A549 (cell line): Measurements from ENCODE around the gene RASA3. TPM values are rescaled to one million over a fixed set of nuclear protein-coding genes. Genes with fewer than 3 reads are reported as not detected.

Source experiments
- ATAC-seq, 2 experiments: fragments of 200-7000 bp in 1 of 2; fragments of >200 bp in 1 of 2; cut with Nextera tagmentation in 1 of 2; cut with Tn5 transposase in 1 of 2; 3 replicates each; pipeline versions ENCODE4 v1.8.0 to v1.9.1; 2018 to 2020; ENCODE audit warnings: mild to moderate bottlenecking in 1 of 2, moderate library complexity in 1 of 2
- CTCF ChIA-PET: fragments of 300-600 bp; sonication (Branson Sonifier 250); formaldehyde crosslinking; extraction: SDS; loops from one replicate; lab custom pipeline; 2021; ENCODE audit warnings: antibody characterized with exemption, inconsistent platforms; lab: Yijun Ruan, JAX
- POLR2A ChIA-PET: fragments of 350-600 bp; formaldehyde crosslinking; extraction: SDS; loops from one replicate; lab custom pipeline; 2021; ENCODE audit warnings: antibody characterized with exemption, inconsistent platforms; lab: Yijun Ruan, JAX
- DNase-seq, 2 experiments: peaks; one replicate each; pipeline versions ENCODE4 v3.0.0 to v3.0.0-alpha.2; 2011 to 2016; ENCODE audit warnings: low read depth in 1 of 2, low spot score in 1 of 2
- FAIRE-seq: peaks from 2 replicates; lab custom pipeline; 2011; peaks lifted over from hg19 to GRCh38; lab: Jason Lieb, UNC
- H3K27ac ChIP-seq, 2 experiments: fragments of >200 bp; sonication (Bioruptor Twin); formaldehyde crosslinking; 3 replicates each; pipeline ENCODE4 v1.5.1; 2016 to 2017
- H3K4me1 ChIP-seq: fragments of >200 bp; sonication (Bioruptor Twin); formaldehyde crosslinking; 3 replicates; pipeline ENCODE4 v1.6.1; 2016
- H3K4me2 ChIP-seq: fragments of >200 bp; sonication (Bioruptor Twin); formaldehyde crosslinking; 3 replicates; pipeline ENCODE4 v1.6.1; 2016
- H3K4me3 ChIP-seq: fragments of >200 bp; sonication (Bioruptor Twin); formaldehyde crosslinking; 3 replicates; pipeline ENCODE4 v1.5.1; 2016
- H3K9me3 ChIP-seq: fragments of >200 bp; sonication (Bioruptor Twin); formaldehyde crosslinking; 3 replicates; pipeline ENCODE4 v1.6.1; 2016
- CBX8 ChIP-seq: fragments of 200-600 bp; sonication (generic); IDR thresholded peaks from 2 replicates; pipeline ENCODE4 v1.6.1; 2016
- CHD2 ChIP-seq: fragments of 150-350 bp; IDR thresholded peaks from 2 replicates; pipeline ENCODE4 v1.6.1; 2014; ENCODE audit warnings: low read length; ENCODE audit not compliant: partially characterized antibody
- CHD4 ChIP-seq: fragments of 200-600 bp; sonication (generic); IDR thresholded peaks from 2 replicates; pipeline ENCODE4 v1.6.1; 2016; ENCODE audit warnings: antibody characterized with exemption, mild to moderate bottlenecking, borderline replicate concordance
- CTCF ChIP-seq: fragments of >200 bp; sonication (Bioruptor Twin); formaldehyde crosslinking; IDR thresholded peaks from 3 replicates; pipeline ENCODE4 v1.5.1; 2016
- FOSL2 ChIP-seq, 2 experiments: fragments of 450-650 bp in 1 of 2; fragments of >200 bp in 1 of 2; sonication (Bioruptor Twin) in 1 of 2; formaldehyde crosslinking; IDR thresholded peaks; 2 replicates each; pipeline versions ENCODE4 v1.5.0 to v1.6.1; 2016 to 2020; ENCODE audit warnings: mild to moderate bottlenecking in 1 of 2, moderate library complexity in 1 of 2
- FOXS1 ChIP-seq: fragments of 250-450 bp; sonication (Bioruptor Pico); IDR thresholded peaks from 2 replicates; pipeline ENCODE4 v1.5.0; 2020; ENCODE audit warnings: mild to moderate bottlenecking, moderate library complexity
- HEYL ChIP-seq: fragments of 250-450 bp; sonication (Bioruptor Pico); IDR thresholded peaks from 2 replicates; pipeline ENCODE4 v1.8.0; 2021; ENCODE audit warnings: mild to moderate bottlenecking, moderate library complexity
- JUNB ChIP-seq: fragments of >200 bp; sonication (Bioruptor Twin); formaldehyde crosslinking; IDR thresholded peaks from 2 replicates; pipeline ENCODE4 v1.6.1; 2016
- MAFK ChIP-seq: fragments of 450-650 bp; IDR thresholded peaks from 2 replicates; pipeline ENCODE4 v1.6.1; 2014; ENCODE audit not compliant: partially characterized antibody
- MAX ChIP-seq: IDR thresholded peaks from 2 replicates; pipeline ENCODE4 v1.6.1; 2012
- NFE2L2 ChIP-seq: fragments of 150-350 bp; conservative IDR thresholded peaks from 2 replicates; pipeline ENCODE4 v1.6.1; 2014; ENCODE audit warnings: low read length
- NPAS2 ChIP-seq: fragments of 250-450 bp; sonication (Bioruptor Pico); IDR thresholded peaks from 2 replicates; pipeline ENCODE4 v1.8.0; 2022; ENCODE audit warnings: mild to moderate bottlenecking, moderate library complexity, borderline replicate concordance
- NR3C1 ChIP-seq: fragments of >200 bp; sonication (Bioruptor Twin); formaldehyde crosslinking; IDR thresholded peaks from 3 replicates; pipeline ENCODE4 v1.6.1; 2017
- POLR2A ChIP-seq: IDR thresholded peaks from 2 replicates; pipeline ENCODE4 v1.6.1; 2012; ENCODE audit warnings: mild to moderate bottlenecking, low read length
- RAD21 ChIP-seq, 2 experiments: fragments of >200 bp in 1 of 2; sonication (Bioruptor Twin) in 1 of 2; formaldehyde crosslinking in 1 of 2; IDR thresholded peaks in 1 of 2; conservative IDR thresholded peaks in 1 of 2; 2 replicates in 1 of 2; 3 replicates in 1 of 2; pipeline ENCODE4 v1.6.1; 2012 to 2018; ENCODE audit warnings: inconsistent platforms in 1 of 2
- RFX5 ChIP-seq: fragments of 450-650 bp; IDR thresholded peaks from 2 replicates; pipeline ENCODE4 v1.7.1; 2014; ENCODE audit warnings: antibody characterized with exemption, mild to moderate bottlenecking, moderate library complexity
- SMC3 ChIP-seq: fragments of >200 bp; sonication (Bioruptor Twin); formaldehyde crosslinking; IDR thresholded peaks from 3 replicates; pipeline ENCODE4 v1.6.1; 2018; ENCODE audit warnings: inconsistent platforms
- SREBF2 ChIP-seq: fragments of 450-650 bp; IDR thresholded peaks from 2 replicates; pipeline ENCODE4 v1.6.1; 2014; ENCODE audit warnings: mild to moderate bottlenecking, moderate library complexity
- USF2 ChIP-seq: fragments of 450-650 bp; IDR thresholded peaks from 2 replicates; pipeline ENCODE4 v1.6.1; 2014; ENCODE audit warnings: antibody characterized with exemption
- WGBS: methylation state at CpG from one replicate; pipeline ENCODE4 v1.1.6; 2017; ENCODE audit errors: missing lambda C conversion rate; 5-methylcytosine and 5-hydroxymethylcytosine counted together
- polyA plus RNA-seq, 4 experiments: library from polyadenylated mRNA; depleted of rRNA in 3 of 4; stranded (reverse); fragments of >200 nt; fragmentation: RNase III in 1 of 4; extraction: RNeasy Plus Mini Kit Qiagen cat#74134 plus additional on column Dnase treatment in 1 of 4; gene quantifications; 2 replicates in 3 of 4; 3 replicates in 1 of 4; pipeline ENCODE4 v1.2.3, GENCODE V29; 2011 to 2017
- TF ChIP-seq, protein P1 (sequence below): fragments of 250-450 bp; sonication (Bioruptor Pico); IDR thresholded peaks from 2 replicates; pipeline ENCODE4 v1.5.0; 2020; ENCODE audit warnings: low read depth, mild to moderate bottlenecking, moderate library complexity

RASA3 gene
- polyA plus RNA-seq, 2 of the 4 experiments (the other 2 are of a cell fraction) = 4.3 to 7.6 TPM

GRCh38 chr13:113982296-113982661 is 150.1 kb downstream of the RASA3 start:
- ChIA-PET CTCF (interaction anchor here (0.9 to 1.2 kb wide), 3 partner anchors 9 to 63 kb away, joined by 3 read pairs; no protein-coding TSS in a partner anchor), POLR2A (no interaction called here)
- no peak overlapping the region for H3K4me3 ChIP-seq
- H3K9me3 ChIP-seq = no peaks in the 10 kb centered on the region
- ATAC-seq (no peak), DNase-seq (no peak), FAIRE-seq (no peak)
- TF ChIP-seq NFE2L2 = no peak
- no peak for TF ChIP-seq MAFK
- no peak for TF ChIP-seq CHD4
- TF ChIP-seq RAD21 (conservative IDR thresholded peaks at IDR 0.05 in 1 of 2, IDR thresholded peaks at IDR 0.05 in 1 of 2) = no peak
- TF ChIP-seq MAX = no peak
- TF ChIP-seq JUNB = no peak
- no peak for TF ChIP-seq NPAS2 (CRISPR knock-in tag)
- TF ChIP-seq HEYL = no peak
- no peak for TF ChIP-seq POLR2A
- no peak for TF ChIP-seq SMC3
- TF ChIP-seq CHD2 = no peak
- TF ChIP-seq CTCF = no peak
- no peak for TF ChIP-seq SREBF2
- TF ChIP-seq NR3C1 = no peak
- TF ChIP-seq CBX8 = no peak
- TF ChIP-seq, protein P1, sequence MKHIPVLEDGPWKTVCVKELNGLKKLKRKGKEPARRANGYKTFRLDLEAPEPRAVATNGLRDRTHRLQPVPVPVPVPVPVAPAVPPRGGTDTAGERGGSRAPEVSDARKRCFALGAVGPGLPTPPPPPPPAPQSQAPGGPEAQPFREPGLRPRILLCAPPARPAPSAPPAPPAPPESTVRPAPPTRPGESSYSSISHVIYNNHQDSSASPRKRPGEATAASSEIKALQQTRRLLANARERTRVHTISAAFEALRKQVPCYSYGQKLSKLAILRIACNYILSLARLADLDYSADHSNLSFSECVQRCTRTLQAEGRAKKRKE (CRISPR knock-in tag) = no peak
- TF ChIP-seq RFX5 = no peak
- no peak overlapping the region for H3K4me2 ChIP-seq
- peaks cover 14% of the 10 kb centered on the region; the same call in 2 of the 3 replicates for H3K4me1 ChIP-seq
- WGBS = 94% methylated on average over 6 of the region's 15 CpGs
- H3K27ac ChIP-seq = no peak overlapping the region

DNA sequence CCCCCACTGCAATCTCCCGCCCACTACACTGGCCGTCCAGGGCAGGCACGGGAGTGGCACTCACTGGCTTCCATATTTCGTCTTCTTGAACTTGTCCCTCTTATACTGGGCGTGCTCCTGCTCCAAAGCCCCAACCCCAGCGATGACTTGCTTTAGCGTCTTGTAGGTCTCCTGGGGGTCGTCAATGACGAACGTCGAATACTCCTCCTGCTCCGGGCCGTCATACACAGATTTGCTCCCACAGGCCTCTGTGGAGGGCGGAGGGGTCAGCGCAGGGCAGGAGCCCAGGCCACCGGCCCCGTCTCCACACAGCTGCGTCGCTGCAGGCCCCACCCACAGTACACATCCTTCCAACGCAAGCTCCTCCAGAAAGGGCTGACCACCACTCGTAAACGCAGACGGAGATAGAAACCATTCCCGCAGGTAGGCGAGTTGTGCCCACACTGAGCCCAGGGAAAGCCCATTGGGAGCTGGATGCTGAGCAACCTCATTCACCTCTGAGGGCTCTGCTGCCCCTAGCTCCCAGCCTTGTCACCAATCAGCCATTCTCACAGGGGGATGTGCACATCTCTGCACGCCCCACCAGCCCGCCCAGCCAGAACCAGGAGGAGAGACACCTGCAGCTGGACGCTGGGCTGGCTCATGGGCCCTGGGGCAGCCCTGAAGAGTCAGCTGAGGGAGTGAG is 150.7 kb downstream of the RASA3 start:
- H3K4me1 ChIP-seq = peaks cover 20% of the 10 kb centered on the region
- ChIA-PET POLR2A (no interaction called here), CTCF (interaction anchor here (0.9 to 1.2 kb wide), 3 partner anchors 9 to 63 kb away, joined by 3 read pairs; no protein-coding TSS in a partner anchor)
- DNase-seq (no peak), ATAC-seq (no peak), FAIRE-seq (no peak)
- H3K9me3 ChIP-seq = no peaks in the 10 kb centered on the region
- H3K4me3 ChIP-seq = no peak overlapping the region
- 91% methylated on average over 12 of the region's 28 CpGs for WGBS
- H3K4me2 ChIP-seq = 0 out of 3 replicates have a peak overlapping the region, but pooled peaks have one; percentile 10
- TF ChIP-seq FOSL2 (IDR thresholded peaks at IDR 0.05) (no peak), FOSL2 (CRISPR knock-in tag; IDR thresholded peaks at IDR 0.05) (no peak), FOXS1 (no peak), USF2 (no peak)
- H3K27ac ChIP-seq = peak overlapping the region; percentile 32 to 73; a peak in 4 of 6 replicates

DNA sequence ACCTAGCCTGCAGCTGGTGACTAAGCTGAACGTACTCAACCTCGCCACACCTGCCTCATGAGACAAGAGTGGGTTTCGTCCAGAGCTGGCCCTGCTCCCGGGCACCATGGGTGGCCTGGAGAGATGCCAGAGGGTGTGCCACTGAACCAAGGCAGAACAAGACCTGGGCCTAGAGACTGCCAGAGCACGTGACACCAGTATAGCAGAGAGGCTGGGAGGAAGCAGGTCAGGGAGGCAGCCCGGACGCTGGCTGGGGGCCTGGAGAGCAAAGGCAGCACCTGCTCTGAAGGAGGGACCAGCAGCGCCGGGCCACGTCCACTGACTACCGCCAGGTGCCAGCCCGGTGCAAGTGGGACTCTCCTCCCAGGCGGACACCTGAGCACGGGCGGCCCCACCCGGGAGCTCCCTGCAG is 151.2 kb downstream of the RASA3 start:
- H3K9me3 ChIP-seq = no peaks in the 10 kb centered on the region
- FAIRE-seq = no peak
- ChIA-PET POLR2A (no interaction called here), CTCF (interaction anchor here (0.9 to 1.2 kb wide), 3 partner anchors 8 to 64 kb away, joined by 3 read pairs; no protein-coding TSS in a partner anchor)
- no peak for TF ChIP-seq FOXS1
- 0 out of 2 replicates have a peak, but pooled peaks have one; percentile 38 for TF ChIP-seq USF2
- TF ChIP-seq, all 56 proteins: peak for 1
- ATAC-seq (peak; percentile 45 to 66; a peak in 4 of 6 replicates), DNase-seq (peak; percentile 9 to 59)
- 36% methylated on average over 6 of the region's 16 CpGs for WGBS
- H3K4me2 ChIP-seq = 0 out of 3 replicates have a peak overlapping the region, but pooled peaks have one; percentile 21
- H3K4me3 ChIP-seq = no peak overlapping the region
- peaks cover 24% of the 10 kb centered on the region for H3K4me1 ChIP-seq
- peak overlapping the region; percentile 32 to 73; a peak in 4 of 6 replicates for H3K27ac ChIP-seq
